Measurements from ENCODE around the gene MCEE.

Gene MCEE

DNA sequence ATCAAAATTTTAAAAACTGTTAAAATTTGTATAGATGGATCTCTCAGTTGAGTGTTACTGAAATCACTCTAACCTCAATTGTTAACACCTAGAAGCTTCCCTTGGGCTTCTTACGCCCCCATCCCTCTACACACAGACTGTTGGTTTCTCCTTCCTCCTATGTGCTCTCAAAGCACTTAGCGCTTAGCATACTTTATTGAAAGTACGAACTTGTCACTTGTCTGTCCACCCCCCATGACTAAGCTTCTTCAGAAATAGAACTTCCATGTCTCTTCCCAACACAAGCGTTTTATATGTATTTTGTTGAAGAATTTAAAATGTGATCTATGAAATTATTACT lies 846 bp upstream of the MCEE start:
- peak overlapping the region; percentile 77 for H3K4me2 ChIP-seq

DNA sequence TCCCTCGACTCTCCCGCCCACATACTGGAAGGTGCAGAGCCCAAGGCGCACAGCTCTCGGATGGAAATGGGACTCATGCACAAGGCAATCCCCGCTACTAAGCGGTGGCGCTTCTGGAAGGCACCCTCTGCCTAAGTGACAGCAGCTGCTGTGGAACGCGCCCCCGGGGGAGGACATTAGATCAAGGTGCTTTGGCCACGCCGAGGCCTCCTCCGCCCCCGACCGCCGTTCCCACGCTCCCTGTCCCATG lies 202 bp downstream of the MCEE start:
- peak overlapping the region; percentile 75 for H2AFZ ChIP-seq (ENCODE audit: low read depth)
- H3K79me2 ChIP-seq (ENCODE audit: insufficient read depth, low read depth), result peaks cover 56% of the 10 kb centered on the region
- H3K36me3 ChIP-seq (ENCODE audit: insufficient read depth), result peaks cover 9% of the 10 kb centered on the region; the same call in 1 of the 2 replicates
- H3K27ac ChIP-seq, result peak overlapping the region; percentile 73
- no peaks in the 10 kb centered on the region for H3K27me3 ChIP-seq (ENCODE audit: insufficient read depth, low read depth)
- peaks cover 27% of the 10 kb centered on the region for H3K4me1 ChIP-seq (ENCODE audit: low read depth, poor library complexity, severe bottlenecking)
- no peak overlapping the region for H3K4me3 ChIP-seq (IDR thresholded peaks at IDR 0.05; ENCODE audit: insufficient read depth, low read depth, low read length)
- peak overlapping the region; percentile 83 for H3K9ac ChIP-seq
- no peaks in the 10 kb centered on the region for H4K20me1 ChIP-seq (ENCODE audit: insufficient read depth)
- TF ChIP-seq, protein P1, sequence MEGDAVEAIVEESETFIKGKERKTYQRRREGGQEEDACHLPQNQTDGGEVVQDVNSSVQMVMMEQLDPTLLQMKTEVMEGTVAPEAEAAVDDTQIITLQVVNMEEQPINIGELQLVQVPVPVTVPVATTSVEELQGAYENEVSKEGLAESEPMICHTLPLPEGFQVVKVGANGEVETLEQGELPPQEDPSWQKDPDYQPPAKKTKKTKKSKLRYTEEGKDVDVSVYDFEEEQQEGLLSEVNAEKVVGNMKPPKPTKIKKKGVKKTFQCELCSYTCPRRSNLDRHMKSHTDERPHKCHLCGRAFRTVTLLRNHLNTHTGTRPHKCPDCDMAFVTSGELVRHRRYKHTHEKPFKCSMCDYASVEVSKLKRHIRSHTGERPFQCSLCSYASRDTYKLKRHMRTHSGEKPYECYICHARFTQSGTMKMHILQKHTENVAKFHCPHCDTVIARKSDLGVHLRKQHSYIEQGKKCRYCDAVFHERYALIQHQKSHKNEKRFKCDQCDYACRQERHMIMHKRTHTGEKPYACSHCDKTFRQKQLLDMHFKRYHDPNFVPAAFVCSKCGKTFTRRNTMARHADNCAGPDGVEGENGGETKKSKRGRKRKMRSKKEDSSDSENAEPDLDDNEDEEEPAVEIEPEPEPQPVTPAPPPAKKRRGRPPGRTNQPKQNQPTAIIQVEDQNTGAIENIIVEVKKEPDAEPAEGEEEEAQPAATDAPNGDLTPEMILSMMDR (conservative IDR thresholded peaks at IDR 0.05; ENCODE audit: low read depth, low read length), result no peak
- peak overlapping the region; percentile 77; the same call in 1 of the 2 replicates for H3K4me2 ChIP-seq

More for the DNA sequence above, 846 bp upstream of the MCEE start:
- Histone ChIP-seq H3K4me3 (IDR thresholded peaks at IDR 0.05; ENCODE audit: insufficient read depth, low read depth, low read length) (no peak overlapping the region), H3K79me2 (ENCODE audit: insufficient read depth, low read depth) (peaks cover 56% of the 10 kb centered on the region), H3K27ac (peak overlapping the region; percentile 73; the same call in 1 of the 2 replicates), H2AFZ (ENCODE audit: low read depth) (peak overlapping the region; percentile 75), H3K36me3 (ENCODE audit: insufficient read depth) (peaks cover 11% of the 10 kb centered on the region; the same call in 1 of the 2 replicates), H3K27me3 (ENCODE audit: insufficient read depth, low read depth) (no peaks in the 10 kb centered on the region), H3K4me1 (ENCODE audit: low read depth, poor library complexity, severe bottlenecking) (peaks cover 27% of the 10 kb centered on the region), H4K20me1 (ENCODE audit: insufficient read depth) (no peaks in the 10 kb centered on the region), H3K9ac (peak overlapping the region; percentile 83)
- TF ChIP-seq, protein P1 (conservative IDR thresholded peaks at IDR 0.05; ENCODE audit: low read depth, low read length), result no peak

DNA sequence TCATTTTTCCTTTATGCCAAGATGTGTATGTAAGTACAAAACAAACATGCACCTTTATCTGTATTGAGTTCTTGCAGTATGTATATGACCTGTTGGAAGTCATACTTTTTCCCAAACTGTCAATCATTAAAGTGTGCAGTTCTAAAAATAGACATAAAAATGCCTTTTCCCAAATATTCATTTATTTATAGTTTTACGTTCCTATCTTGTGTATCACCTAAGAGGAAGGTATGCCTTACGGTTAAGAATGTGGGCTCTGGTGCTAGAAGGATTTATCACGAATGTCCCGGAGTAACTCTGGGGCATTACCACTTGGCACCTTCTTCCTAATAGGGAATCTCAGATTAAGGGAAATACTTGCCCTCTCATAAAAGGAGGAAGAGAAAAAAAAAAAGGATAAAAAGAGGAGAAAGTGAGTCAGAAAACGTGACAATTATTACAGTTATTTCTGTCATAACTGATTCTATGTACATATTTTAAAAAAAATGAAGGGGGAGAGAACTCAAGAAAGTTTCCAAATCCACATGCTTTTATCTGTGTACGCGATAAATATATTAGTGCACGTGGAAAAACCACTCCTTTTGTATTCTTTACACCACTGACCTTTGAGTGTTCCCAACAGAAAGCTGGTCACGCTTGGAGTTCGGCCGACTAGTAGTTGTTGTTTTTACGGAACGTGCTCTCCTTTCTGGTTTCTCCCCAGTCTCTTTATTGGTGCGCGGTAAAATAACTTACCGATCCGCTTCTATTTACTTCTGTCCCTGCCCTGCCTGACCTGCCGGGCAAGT lies 721 bp downstream of the MCEE start:
- Histone ChIP-seq H3K4me2 (peak overlapping the region; percentile 77), H3K27ac (peak overlapping the region; percentile 73), H2AFZ (ENCODE audit: low read depth) (peak overlapping the region; percentile 75), H3K4me3 (IDR thresholded peaks at IDR 0.05; ENCODE audit: insufficient read depth, low read depth, low read length) (no peak overlapping the region), H3K27me3 (ENCODE audit: insufficient read depth, low read depth) (no peaks in the 10 kb centered on the region), H3K79me2 (ENCODE audit: insufficient read depth, low read depth) (peaks cover 56% of the 10 kb centered on the region), H3K4me1 (ENCODE audit: low read depth, poor library complexity, severe bottlenecking) (peaks cover 25% of the 10 kb centered on the region), H3K9ac (peak overlapping the region; percentile 83), H4K20me1 (ENCODE audit: insufficient read depth) (no peaks in the 10 kb centered on the region), H3K36me3 (ENCODE audit: insufficient read depth) (peaks cover 5% of the 10 kb centered on the region; the same call in 1 of the 2 replicates)
- TF ChIP-seq, protein P1 (conservative IDR thresholded peaks at IDR 0.05; ENCODE audit: low read depth, low read length), result no peak

DNA sequence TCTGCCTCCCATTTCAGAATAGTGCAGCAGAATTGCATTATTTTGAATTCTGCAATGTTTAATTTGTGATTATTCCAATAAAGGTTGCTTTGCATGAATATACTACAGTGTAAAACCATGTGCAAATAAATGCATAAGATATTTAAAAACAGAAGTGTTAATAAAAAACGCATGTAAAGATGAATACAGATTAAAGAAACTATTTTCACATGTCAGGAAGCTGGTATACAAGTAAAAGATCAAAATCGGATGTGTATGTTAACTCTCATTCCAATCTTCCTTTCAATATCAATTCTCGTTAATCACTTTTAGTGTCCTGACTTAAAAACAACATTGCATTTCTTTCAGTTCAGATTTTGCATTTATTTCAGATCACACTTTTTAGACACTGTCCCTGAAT lies 3.1 kb downstream of the MCEE start:
- Histone ChIP-seq H3K36me3 (ENCODE audit: insufficient read depth) (no peaks in the 10 kb centered on the region), H2AFZ (ENCODE audit: low read depth) (no peak overlapping the region), H3K9ac (no peak overlapping the region), H4K20me1 (ENCODE audit: insufficient read depth) (no peaks in the 10 kb centered on the region; the same call in 1 of the 2 replicates), H3K4me1 (ENCODE audit: low read depth, poor library complexity, severe bottlenecking) (peaks cover 13% of the 10 kb centered on the region), H3K27ac (no peak overlapping the region), H3K27me3 (ENCODE audit: insufficient read depth, low read depth) (no peaks in the 10 kb centered on the region), H3K4me2 (no peak overlapping the region), H3K79me2 (ENCODE audit: insufficient read depth, low read depth) (peaks cover 42% of the 10 kb centered on the region), H3K4me3 (IDR thresholded peaks at IDR 0.05; ENCODE audit: insufficient read depth, low read depth, low read length) (no peak overlapping the region)
- TF ChIP-seq, protein P1 (conservative IDR thresholded peaks at IDR 0.05; ENCODE audit: low read depth, low read length), result no peak
